Calu3 (cell line): ENCODE data around the gene CCDC171. TPM values are rescaled to one million over a fixed set of nuclear protein-coding genes. Genes with fewer than 3 reads are reported as not detected.
"Not testable (repeated sequence)": the region's sequence is repeated elsewhere in the genome, so short reads cannot be mapped to it uniquely, and the experiment has no call there.

Experiments used
- BruUV-seq: library from RNA; stranded (reverse); fragments of 400-500 nt; replicated peaks from 2 replicates; lab custom pipeline; 2021; lab: Mats Ljungman, UMichigan
- CTCF ChIA-PET: fragments of 300-600 bp; sonication (Branson Sonifier 250); formaldehyde crosslinking; loops from one replicate; lab custom pipeline; 2022; ENCODE audit warnings: antibody characterized with exemption; lab: Charles Lee
- DNase-seq: peaks from one replicate; pipeline ENCODE4 v3.0.0; 2022
- H3K27ac Mint-ChIP-seq: one replicate; pipeline ENCODE4 v1.8.0; 2022; ENCODE audit warnings: mixed read lengths; ENCODE audit not compliant: unreplicated experiment
- H3K27me3 Mint-ChIP-seq: one replicate; pipeline ENCODE4 v1.8.0; 2022; ENCODE audit warnings: mixed read lengths; ENCODE audit not compliant: unreplicated experiment
- H3K36me3 Mint-ChIP-seq: one replicate; pipeline ENCODE4 v1.8.0; 2022; ENCODE audit warnings: mild to moderate bottlenecking, moderate library complexity, mixed read lengths; ENCODE audit not compliant: insufficient read depth, unreplicated experiment
- H3K4me1 Mint-ChIP-seq: one replicate; pipeline ENCODE4 v1.8.0; 2022; ENCODE audit warnings: mild to moderate bottlenecking, low read depth, mixed read lengths; ENCODE audit not compliant: unreplicated experiment
- H3K4me3 Mint-ChIP-seq: one replicate; pipeline ENCODE4 v1.8.0; 2022; ENCODE audit warnings: mild to moderate bottlenecking, low read depth, moderate library complexity, mixed read lengths; ENCODE audit not compliant: unreplicated experiment
- H3K9me3 Mint-ChIP-seq: one replicate; pipeline ENCODE4 v1.8.0; 2022; ENCODE audit warnings: low read depth, mixed read lengths; ENCODE audit not compliant: unreplicated experiment
- intact Hi-C: fragments of 100-400 bp; cut with micrococcal nuclease; formaldehyde crosslinking; loops from one replicate; pipeline ENCODE4 v1.10.0; 2022; ENCODE audit not compliant: unreplicated experiment
- total RNA-seq: library from RNA; stranded (reverse); gene quantifications from 2 replicates; pipeline ENCODE4 v1.2.3, GENCODE V29; 2022
- TF ChIP-seq, protein P1 (sequence below): fragments of 200-600 bp; IDR thresholded peaks from one replicate; pipeline ENCODE4 v1.8.0; 2022; ENCODE audit warnings: antibody characterized with exemption; ENCODE audit not compliant: unreplicated experiment

Gene CCDC171
- total RNA-seq, 1 experiment from 2014 or later = 2.1 TPM

DNA sequence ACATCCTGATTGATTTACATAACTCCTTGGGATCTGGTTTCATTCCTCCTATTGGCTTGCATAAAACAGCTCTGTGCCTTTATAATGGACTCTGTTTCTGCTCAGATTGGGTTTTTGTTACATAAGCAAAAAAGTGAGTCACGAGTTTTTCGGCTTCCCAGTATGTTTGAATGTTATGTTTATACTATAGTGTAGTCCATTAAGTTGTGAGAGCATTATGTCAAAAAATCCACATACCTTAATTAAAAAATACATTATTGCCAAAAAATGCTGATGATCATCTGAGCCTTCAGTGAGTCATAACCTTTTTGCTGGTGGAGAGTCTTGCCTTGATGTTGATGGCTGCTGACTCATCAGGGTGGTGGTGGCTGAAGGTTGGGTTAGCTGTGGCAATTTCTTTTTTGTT, 144.6 kb downstream of the CCDC171 start:
- H3K4me1 Mint-ChIP-seq = no peaks in the 10 kb centered on the region
- H3K27me3 Mint-ChIP-seq = no peaks in the 10 kb centered on the region
- no peaks in the 10 kb centered on the region for H3K9me3 Mint-ChIP-seq
- intact Hi-C loops = no loop called here
- no TSS peak for BruUV-seq
- no peak overlapping the region for H3K27ac Mint-ChIP-seq
- H3K4me3 Mint-ChIP-seq = no peak overlapping the region
- TF ChIP-seq, protein P1, sequence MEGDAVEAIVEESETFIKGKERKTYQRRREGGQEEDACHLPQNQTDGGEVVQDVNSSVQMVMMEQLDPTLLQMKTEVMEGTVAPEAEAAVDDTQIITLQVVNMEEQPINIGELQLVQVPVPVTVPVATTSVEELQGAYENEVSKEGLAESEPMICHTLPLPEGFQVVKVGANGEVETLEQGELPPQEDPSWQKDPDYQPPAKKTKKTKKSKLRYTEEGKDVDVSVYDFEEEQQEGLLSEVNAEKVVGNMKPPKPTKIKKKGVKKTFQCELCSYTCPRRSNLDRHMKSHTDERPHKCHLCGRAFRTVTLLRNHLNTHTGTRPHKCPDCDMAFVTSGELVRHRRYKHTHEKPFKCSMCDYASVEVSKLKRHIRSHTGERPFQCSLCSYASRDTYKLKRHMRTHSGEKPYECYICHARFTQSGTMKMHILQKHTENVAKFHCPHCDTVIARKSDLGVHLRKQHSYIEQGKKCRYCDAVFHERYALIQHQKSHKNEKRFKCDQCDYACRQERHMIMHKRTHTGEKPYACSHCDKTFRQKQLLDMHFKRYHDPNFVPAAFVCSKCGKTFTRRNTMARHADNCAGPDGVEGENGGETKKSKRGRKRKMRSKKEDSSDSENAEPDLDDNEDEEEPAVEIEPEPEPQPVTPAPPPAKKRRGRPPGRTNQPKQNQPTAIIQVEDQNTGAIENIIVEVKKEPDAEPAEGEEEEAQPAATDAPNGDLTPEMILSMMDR = no peak
- no peak for DNase-seq
- H3K36me3 Mint-ChIP-seq = no peaks in the 10 kb centered on the region
- CTCF ChIA-PET = no interaction called here

DNA sequence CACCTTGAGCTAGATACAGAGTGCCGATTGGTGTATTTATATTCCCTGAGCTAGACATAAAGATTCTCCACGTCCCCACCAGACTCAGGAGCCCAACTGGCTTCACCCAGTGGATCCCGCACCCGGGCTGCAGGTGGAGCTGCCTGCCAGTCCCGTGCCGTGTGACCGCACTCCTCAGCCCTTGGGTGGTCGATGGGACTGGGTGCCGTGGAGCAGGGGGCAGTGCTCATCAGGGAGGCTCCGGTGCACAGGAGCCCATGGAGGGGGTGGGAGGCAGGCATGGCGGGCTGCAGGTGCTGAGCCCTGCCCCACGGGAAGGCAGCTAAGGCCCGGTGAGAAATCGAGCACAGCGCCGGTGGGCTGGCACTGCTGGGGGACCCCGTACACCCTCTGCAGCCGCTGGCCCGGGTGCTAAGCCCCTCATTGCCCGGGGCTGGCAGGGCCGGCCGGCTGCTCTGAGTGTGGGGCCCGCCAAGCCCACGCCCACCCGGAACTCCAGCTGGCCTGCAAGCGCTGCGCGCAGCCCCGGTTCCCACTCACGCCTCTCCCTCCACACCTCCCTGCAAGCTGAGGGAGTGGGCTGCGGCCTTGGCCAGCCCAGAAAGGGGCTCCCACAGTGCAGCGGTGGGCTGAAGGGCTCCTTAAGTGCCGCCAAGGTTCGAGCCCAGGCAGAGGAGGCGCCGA, 147.2 kb downstream of the CCDC171 start:
- H3K27me3 Mint-ChIP-seq, H3K36me3 Mint-ChIP-seq, H3K9me3 Mint-ChIP-seq, H3K4me3 Mint-ChIP-seq, H3K4me1 Mint-ChIP-seq, DNase-seq, BruUV-seq, intact Hi-C loops, H3K27ac Mint-ChIP-seq, CTCF ChIA-PET: not testable (repeated sequence)

- CTCF ChIA-PET = no interaction called here
- Mint-ChIP-seq H3K9me3 (no peaks in the 10 kb centered on the region), H3K4me3 (no peak overlapping the region), H3K36me3 (no peaks in the 10 kb centered on the region), H3K4me1 (no peaks in the 10 kb centered on the region), H3K27me3 (no peaks in the 10 kb centered on the region), H3K27ac (no peak overlapping the region)
- no TSS peak for BruUV-seq
- TF ChIP-seq, protein P1 = no peak
- DNase-seq = no peak
- intact Hi-C loops = no loop called here
These were observed 154.2 kb downstream of the CCDC171 start for GRCh38 chr9:15707000-15707399.

GRCh38 chr9:15711531-15711930, 158.7 kb downstream of the CCDC171 start:
- H3K9me3 Mint-ChIP-seq = no peaks in the 10 kb centered on the region
- BruUV-seq = no TSS peak
- CTCF ChIA-PET = no interaction called here
- no peak overlapping the region for H3K27ac Mint-ChIP-seq
- no peaks in the 10 kb centered on the region for H3K27me3 Mint-ChIP-seq
- DNase-seq = no peak
- H3K36me3 Mint-ChIP-seq = no peaks in the 10 kb centered on the region
- H3K4me3 Mint-ChIP-seq = no peak overlapping the region
- TF ChIP-seq, protein P1 = no peak
- H3K4me1 Mint-ChIP-seq = no peaks in the 10 kb centered on the region
- intact Hi-C loops = no loop called here

GRCh38 chr9:15711931-15712330, 159.1 kb downstream of the CCDC171 start:
- CTCF ChIA-PET = no interaction called here
- no peak for DNase-seq
- Mint-ChIP-seq H3K9me3 (no peaks in the 10 kb centered on the region), H3K27me3 (no peaks in the 10 kb centered on the region), H3K4me3 (no peak overlapping the region), H3K4me1 (no peaks in the 10 kb centered on the region), H3K27ac (no peak overlapping the region), H3K36me3 (no peaks in the 10 kb centered on the region)
- intact Hi-C loops = no loop called here
- TF ChIP-seq, protein P1 = no peak
- no TSS peak for BruUV-seq
